Endothelial cell of umbilical vein (primary cell): ENCODE results near the gene SDE2.

Experiments used
- CTCF ChIP-seq, 2 donors: IDR thresholded peaks; 1 replicate in 1 of 2; 2 replicates in 1 of 2; pipeline ENCODE4 v1.5.1; 2011; ENCODE audit warnings: low read length in 2 of 2, mild to moderate bottlenecking in 2 of 2, moderate library complexity in 2 of 2, control low read depth in 1 of 2, inconsistent platforms in 1 of 2, low read depth in 1 of 2; ENCODE audit not compliant: insufficient read depth in 1 of 2; ENCODE audit errors: extremely low read depth in 1 of 2
- EZH2 ChIP-seq: IDR thresholded peaks from 2 replicates; pipeline ENCODE4 v1.6.1; 2012; ENCODE audit warnings: borderline replicate concordance, low read depth, mild to moderate bottlenecking, moderate library complexity, low read length, inconsistent platforms; ENCODE audit not compliant: severe bottlenecking
- FOS ChIP-seq: IDR thresholded peaks from 2 replicates; pipeline ENCODE4 v1.6.1; 2011; ENCODE audit warnings: mild to moderate bottlenecking, low read length, moderate library complexity, borderline replicate concordance; ENCODE audit not compliant: insufficient read depth
- GATA2 ChIP-seq: IDR thresholded peaks from 2 replicates; pipeline ENCODE4 v1.7.0; 2011; ENCODE audit warnings: low read depth, mild to moderate bottlenecking, moderate library complexity, mixed read lengths, low read length; ENCODE audit not compliant: insufficient read length, insufficient read depth
- JUN ChIP-seq: IDR thresholded peaks from 2 replicates; pipeline ENCODE4 v1.6.1; 2011; ENCODE audit warnings: borderline replicate concordance, low read depth; ENCODE audit not compliant: insufficient read length, insufficient read depth
- MAX ChIP-seq: IDR thresholded peaks from 2 replicates; pipeline ENCODE4 v1.6.1; 2011; ENCODE audit not compliant: insufficient read depth, insufficient read length
- MYC ChIP-seq: IDR thresholded peaks from one replicate; pipeline ENCODE4 v1.6.1; 2011; ENCODE audit warnings: mild to moderate bottlenecking, low read depth, low read length
- POLR2A ChIP-seq: IDR thresholded peaks from 2 replicates; pipeline ENCODE4 v1.6.1; 2012; ENCODE audit warnings: low read depth, mild to moderate bottlenecking, control low read depth, low read length
- POLR2AphosphoS5 ChIP-seq: IDR thresholded peaks from 2 replicates; pipeline ENCODE4 v1.6.1; 2012; ENCODE audit warnings: low read depth, mild to moderate bottlenecking, control low read depth, low read length, moderate library complexity; ENCODE audit not compliant: insufficient read depth

GRCh38 chr1:225996946-225997545 is 2.1 kb downstream of the SDE2 start:
- TF ChIP-seq POLR2A (no peak), GATA2 (no peak), CTCF (IDR thresholded peaks at IDR 0.05; ENCODE audit: extremely low read depth in 1 of 2, insufficient read depth in 1 of 2, low read depth in 1 of 2, low read length in 2 of 2) (no peak), MAX (no peak), FOS (peak; percentile 42), JUN (peak; percentile 57), MYC (no peak), EZH2 (no peak), POLR2AphosphoS5 (peak; percentile 40)
